SK-N-SH treated with all-trans-retinoic acid at 6 μM for 48 hours (cell line): Measurements from ENCODE around the gene ABITRAM.
A peak's percentile ranks its signal among the peaks of the same experiment; 100 is the strongest.
"Not testable (repeated sequence)": the region's sequence is repeated elsewhere in the genome, so short reads cannot be mapped to it uniquely, and the experiment has no call there.

Source experiments
- ATAC-seq: fragments of 200-7000 bp; cut with Tn5 transposase; 3 replicates; pipeline ENCODE4 v1.9.1; 2020; ENCODE audit warnings: mild to moderate bottlenecking, moderate library complexity
- ARNTL ChIP-seq: fragments of 450-650 bp; formaldehyde crosslinking; IDR thresholded peaks from 2 replicates; pipeline ENCODE4 v1.5.0; 2020; ENCODE audit warnings: low read depth, mild to moderate bottlenecking, moderate library complexity, borderline replicate concordance
- BACH2 ChIP-seq: fragments of 250-450 bp; sonication (Bioruptor Pico); IDR thresholded peaks from 2 replicates; pipeline ENCODE4 v1.9.0; 2021; ENCODE audit warnings: mild to moderate bottlenecking, borderline replicate concordance
- ESRRG ChIP-seq: fragments of 250-450 bp; sonication (Bioruptor Pico); IDR thresholded peaks from 2 replicates; pipeline ENCODE4 v1.6.1; 2021; ENCODE audit warnings: mild to moderate bottlenecking
- ISL1 ChIP-seq: fragments of 250-450 bp; sonication (Bioruptor Pico); IDR thresholded peaks from 2 replicates; pipeline ENCODE4 v2.1.2; 2022; ENCODE audit warnings: mild to moderate bottlenecking, moderate library complexity
- OSR1 ChIP-seq: fragments of 250-450 bp; sonication (Bioruptor Pico); IDR thresholded peaks from 2 replicates; pipeline ENCODE4 v1.8.0; 2022; ENCODE audit warnings: moderate library complexity, mild to moderate bottlenecking, inconsistent platforms
- PPARA ChIP-seq: fragments of 250-450 bp; sonication (Bioruptor Pico); IDR thresholded peaks from 2 replicates; pipeline ENCODE4 v1.5.0; 2020; ENCODE audit warnings: mild to moderate bottlenecking, borderline replicate concordance
- RARB ChIP-seq: fragments of 250-450 bp; sonication (Bioruptor Pico); IDR thresholded peaks from 2 replicates; pipeline ENCODE4 v1.8.0; 2021; ENCODE audit warnings: mild to moderate bottlenecking, moderate library complexity
- SNAI2 ChIP-seq: fragments of 250-450 bp; sonication (Bioruptor Pico); IDR thresholded peaks from 2 replicates; pipeline ENCODE4 v1.5.0; 2020; ENCODE audit warnings: mild to moderate bottlenecking, moderate library complexity
- TCF4 ChIP-seq: fragments of 250-450 bp; sonication (Bioruptor Pico); IDR thresholded peaks from 2 replicates; pipeline ENCODE4 v1.8.0; 2021; ENCODE audit warnings: mild to moderate bottlenecking, moderate library complexity, borderline replicate concordance
- TOX ChIP-seq: fragments of 250-450 bp; sonication (Bioruptor Pico); IDR thresholded peaks from 2 replicates; pipeline ENCODE4 v1.8.0; 2021; ENCODE audit warnings: mild to moderate bottlenecking, moderate library complexity, borderline replicate concordance
- ZC3H10 ChIP-seq: fragments of 250-450 bp; sonication (Bioruptor Pico); IDR thresholded peaks from 2 replicates; pipeline ENCODE4 v1.5.1; 2021; ENCODE audit warnings: mild to moderate bottlenecking, moderate library complexity
- ZFP3 ChIP-seq: fragments of 250-450 bp; sonication (Bioruptor Pico); IDR thresholded peaks from 2 replicates; pipeline ENCODE4 v1.5.0; 2020; ENCODE audit warnings: mild to moderate bottlenecking, moderate library complexity
- ZFP30 ChIP-seq: fragments of 450-650 bp; formaldehyde crosslinking; IDR thresholded peaks from 2 replicates; pipeline ENCODE4 v1.5.0; 2022; ENCODE audit warnings: mild to moderate bottlenecking, moderate library complexity
- ZNF565 ChIP-seq: fragments of 450-650 bp; formaldehyde crosslinking; conservative IDR thresholded peaks from 2 replicates; pipeline ENCODE4 v1.5.0; 2020; ENCODE audit warnings: low read depth, mild to moderate bottlenecking, moderate library complexity
- ZNF70 ChIP-seq: fragments of 450-650 bp; formaldehyde crosslinking; IDR thresholded peaks from 2 replicates; pipeline ENCODE4 v1.5.0; 2020; ENCODE audit warnings: mild to moderate bottlenecking, moderate library complexity
- ZNF8 ChIP-seq: fragments of 450-650 bp; formaldehyde crosslinking; IDR thresholded peaks from 2 replicates; pipeline ENCODE4 v1.5.0; 2020; ENCODE audit warnings: mild to moderate bottlenecking, moderate library complexity
- TF ChIP-seq, protein P1 (sequence below): fragments of 250-450 bp; sonication (Bioruptor Pico); IDR thresholded peaks from 2 replicates; pipeline ENCODE4 v1.8.0; 2021; ENCODE audit warnings: low read depth, mild to moderate bottlenecking, moderate library complexity, borderline replicate concordance
- TF ChIP-seq, protein P2 (sequence below): fragments of 250-450 bp; sonication (Bioruptor Pico); IDR thresholded peaks from 2 replicates; pipeline ENCODE4 v1.5.0; 2020; ENCODE audit warnings: mild to moderate bottlenecking, moderate library complexity
- TF ChIP-seq, protein P3 (sequence below): fragments of 250-450 bp; sonication (Bioruptor Pico); IDR thresholded peaks from 2 replicates; pipeline ENCODE4 v1.5.1; 2021; ENCODE audit warnings: mild to moderate bottlenecking, moderate library complexity
- TF ChIP-seq, protein P4 (sequence below): fragments of 250-450 bp; sonication (Bioruptor Pico); IDR thresholded peaks from 2 replicates; pipeline ENCODE4 v1.5.1; 2020; ENCODE audit warnings: low read depth, mild to moderate bottlenecking, moderate library complexity

The ABITRAM gene

DNA sequence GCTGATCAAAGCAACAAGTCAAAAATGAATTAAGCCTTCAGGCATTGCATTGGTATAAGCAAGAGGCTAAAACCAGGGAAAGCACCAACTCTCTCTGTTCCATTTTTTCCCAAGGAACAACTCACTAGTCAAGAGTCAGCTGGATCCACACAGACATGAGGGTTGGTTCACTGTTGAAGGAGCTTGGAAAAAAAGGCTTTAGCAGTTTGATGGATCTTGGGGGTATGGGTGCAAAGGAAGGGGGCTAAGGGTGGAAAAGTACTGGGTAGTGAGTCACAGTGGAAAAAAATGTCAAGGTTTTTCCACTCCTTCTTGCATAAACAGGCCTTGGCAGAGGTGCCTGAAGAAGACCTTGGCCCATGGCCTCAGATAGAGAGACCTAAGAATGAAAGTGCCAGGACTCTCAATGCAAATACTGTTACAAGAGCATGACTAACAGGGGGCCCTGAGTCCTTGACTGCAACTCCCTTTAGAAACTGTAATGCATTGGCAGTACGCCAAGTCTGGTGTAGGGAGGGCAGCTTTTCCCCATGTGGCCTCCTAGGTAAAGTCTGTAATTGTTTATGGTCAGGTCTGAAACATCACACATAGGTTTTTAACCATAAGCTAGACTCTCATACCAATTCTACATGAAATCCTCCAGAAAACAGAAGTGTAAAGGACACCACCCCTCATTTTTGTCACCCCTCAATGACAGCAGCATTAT lies 48.4 kb upstream of the ABITRAM start:
- no peak for TF ChIP-seq PPARA
- no peak for TF ChIP-seq ZNF8
- TF ChIP-seq ZFP30 (CRISPR knock-in tag), result no peak
- no peak for TF ChIP-seq SNAI2 (CRISPR knock-in tag)
- TF ChIP-seq ZC3H10 (CRISPR knock-in tag), result no peak
- no peak for TF ChIP-seq ISL1 (CRISPR knock-in tag)
- TF ChIP-seq, protein P1, sequence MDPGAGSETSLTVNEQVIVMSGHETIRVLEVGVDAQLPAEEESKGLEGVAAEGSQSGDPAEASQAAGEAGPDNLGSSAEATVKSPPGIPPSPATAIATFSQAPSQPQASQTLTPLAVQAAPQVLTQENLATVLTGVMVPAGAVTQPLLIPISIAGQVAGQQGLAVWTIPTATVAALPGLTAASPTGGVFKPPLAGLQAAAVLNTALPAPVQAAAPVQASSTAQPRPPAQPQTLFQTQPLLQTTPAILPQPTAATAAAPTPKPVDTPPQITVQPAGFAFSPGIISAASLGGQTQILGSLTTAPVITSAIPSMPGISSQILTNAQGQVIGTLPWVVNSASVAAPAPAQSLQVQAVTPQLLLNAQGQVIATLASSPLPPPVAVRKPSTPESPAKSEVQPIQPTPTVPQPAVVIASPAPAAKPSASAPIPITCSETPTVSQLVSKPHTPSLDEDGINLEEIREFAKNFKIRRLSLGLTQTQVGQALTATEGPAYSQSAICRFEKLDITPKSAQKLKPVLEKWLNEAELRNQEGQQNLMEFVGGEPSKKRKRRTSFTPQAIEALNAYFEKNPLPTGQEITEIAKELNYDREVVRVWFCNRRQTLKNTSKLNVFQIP, result no peak
- TF ChIP-seq ZFP3 (CRISPR knock-in tag), result no peak
- ATAC-seq, result peak; percentile 48; the same call in 2 of the 3 replicates

DNA sequence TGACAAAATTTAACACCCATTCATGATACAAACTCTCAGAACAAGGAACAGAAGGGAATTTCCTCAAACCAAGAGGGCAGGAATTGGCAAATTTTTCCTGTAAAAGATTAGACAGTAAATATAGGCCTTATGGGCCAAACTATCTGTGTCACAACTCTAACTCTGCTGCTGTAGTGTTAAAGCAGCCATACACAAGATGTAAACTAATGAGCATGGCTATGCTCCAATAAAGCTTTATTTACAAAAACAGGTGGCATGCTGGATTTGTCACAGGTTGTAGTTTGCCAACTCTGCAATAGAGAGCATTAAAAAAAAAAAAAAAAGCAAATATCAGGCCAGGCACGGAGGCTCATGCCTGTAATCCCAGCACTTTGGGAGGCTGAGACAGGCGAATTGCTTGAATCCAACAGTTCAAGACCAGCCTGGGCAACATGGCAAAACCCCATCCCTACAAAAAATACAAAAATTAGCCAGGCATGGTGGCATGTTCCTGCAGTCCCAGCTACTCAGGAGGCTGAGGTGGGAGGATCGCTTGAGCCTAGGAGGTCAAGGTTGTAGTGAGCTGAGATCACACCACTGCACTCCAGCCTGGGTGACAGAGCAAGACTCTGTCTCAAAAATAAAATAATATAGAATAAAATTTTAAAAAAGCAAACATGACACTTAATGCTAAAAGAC lies 47.5 kb upstream of the ABITRAM start:
- ATAC-seq, result not testable (repeated sequence)

DNA sequence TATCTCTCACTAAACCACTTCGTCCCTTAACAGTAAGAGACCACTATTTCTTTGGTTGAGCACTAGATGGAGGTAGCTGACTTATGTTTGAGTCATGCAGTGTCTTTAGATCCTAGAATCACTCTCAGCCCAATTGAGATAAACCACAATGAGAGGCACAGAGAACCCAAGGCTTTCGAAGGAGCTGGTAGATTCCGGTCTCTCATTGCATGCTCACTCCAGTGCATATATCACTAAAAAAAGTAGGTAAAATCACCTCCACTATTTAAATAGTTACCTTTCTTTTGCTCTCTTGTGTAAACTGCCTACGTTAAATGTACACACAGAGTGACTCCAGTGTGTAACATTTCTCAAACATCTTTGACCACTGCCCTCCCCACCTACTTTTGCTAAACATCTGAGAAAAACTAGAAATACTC lies 44.5 kb upstream of the ABITRAM start:
- TF ChIP-seq, protein P2, sequence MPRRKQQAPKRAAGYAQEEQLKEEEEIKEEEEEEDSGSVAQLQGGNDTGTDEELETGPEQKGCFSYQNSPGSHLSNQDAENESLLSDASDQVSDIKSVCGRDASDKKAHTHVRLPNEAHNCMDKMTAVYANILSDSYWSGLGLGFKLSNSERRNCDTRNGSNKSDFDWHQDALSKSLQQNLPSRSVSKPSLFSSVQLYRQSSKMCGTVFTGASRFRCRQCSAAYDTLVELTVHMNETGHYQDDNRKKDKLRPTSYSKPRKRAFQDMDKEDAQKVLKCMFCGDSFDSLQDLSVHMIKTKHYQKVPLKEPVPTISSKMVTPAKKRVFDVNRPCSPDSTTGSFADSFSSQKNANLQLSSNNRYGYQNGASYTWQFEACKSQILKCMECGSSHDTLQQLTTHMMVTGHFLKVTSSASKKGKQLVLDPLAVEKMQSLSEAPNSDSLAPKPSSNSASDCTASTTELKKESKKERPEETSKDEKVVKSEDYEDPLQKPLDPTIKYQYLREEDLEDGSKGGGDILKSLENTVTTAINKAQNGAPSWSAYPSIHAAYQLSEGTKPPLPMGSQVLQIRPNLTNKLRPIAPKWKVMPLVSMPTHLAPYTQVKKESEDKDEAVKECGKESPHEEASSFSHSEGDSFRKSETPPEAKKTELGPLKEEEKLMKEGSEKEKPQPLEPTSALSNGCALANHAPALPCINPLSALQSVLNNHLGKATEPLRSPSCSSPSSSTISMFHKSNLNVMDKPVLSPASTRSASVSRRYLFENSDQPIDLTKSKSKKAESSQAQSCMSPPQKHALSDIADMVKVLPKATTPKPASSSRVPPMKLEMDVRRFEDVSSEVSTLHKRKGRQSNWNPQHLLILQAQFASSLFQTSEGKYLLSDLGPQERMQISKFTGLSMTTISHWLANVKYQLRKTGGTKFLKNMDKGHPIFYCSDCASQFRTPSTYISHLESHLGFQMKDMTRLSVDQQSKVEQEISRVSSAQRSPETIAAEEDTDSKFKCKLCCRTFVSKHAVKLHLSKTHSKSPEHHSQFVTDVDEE, result no peak
- no peak for TF ChIP-seq RARB
- TF ChIP-seq ZC3H10 (CRISPR knock-in tag), result no peak
- TF ChIP-seq PPARA, result no peak
- TF ChIP-seq ESRRG (CRISPR knock-in tag), result no peak
- no peak for TF ChIP-seq ZNF8
- TF ChIP-seq ZNF565 (CRISPR knock-in tag), result no peak
- TF ChIP-seq ZFP30 (CRISPR knock-in tag), result no peak
- no peak for TF ChIP-seq TOX
- TF ChIP-seq, protein P1, result no peak
- TF ChIP-seq ZNF70 (CRISPR knock-in tag), result no peak
- TF ChIP-seq ISL1 (CRISPR knock-in tag), result no peak
- no peak for TF ChIP-seq BACH2
- TF ChIP-seq, protein P3, sequence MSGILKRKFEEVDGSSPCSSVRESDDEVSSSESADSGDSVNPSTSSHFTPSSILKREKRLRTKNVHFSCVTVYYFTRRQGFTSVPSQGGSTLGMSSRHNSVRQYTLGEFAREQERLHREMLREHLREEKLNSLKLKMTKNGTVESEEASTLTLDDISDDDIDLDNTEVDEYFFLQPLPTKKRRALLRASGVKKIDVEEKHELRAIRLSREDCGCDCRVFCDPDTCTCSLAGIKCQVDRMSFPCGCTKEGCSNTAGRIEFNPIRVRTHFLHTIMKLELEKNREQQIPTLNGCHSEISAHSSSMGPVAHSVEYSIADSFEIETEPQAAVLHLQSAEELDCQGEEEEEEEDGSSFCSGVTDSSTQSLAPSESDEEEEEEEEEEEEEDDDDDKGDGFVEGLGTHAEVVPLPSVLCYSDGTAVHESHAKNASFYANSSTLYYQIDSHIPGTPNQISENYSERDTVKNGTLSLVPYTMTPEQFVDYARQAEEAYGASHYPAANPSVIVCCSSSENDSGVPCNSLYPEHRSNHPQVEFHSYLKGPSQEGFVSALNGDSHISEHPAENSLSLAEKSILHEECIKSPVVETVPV (CRISPR knock-in tag), result no peak
- TF ChIP-seq TCF4 (CRISPR knock-in tag), result no peak
- TF ChIP-seq OSR1 (CRISPR knock-in tag), result no peak
- TF ChIP-seq, protein P4, sequence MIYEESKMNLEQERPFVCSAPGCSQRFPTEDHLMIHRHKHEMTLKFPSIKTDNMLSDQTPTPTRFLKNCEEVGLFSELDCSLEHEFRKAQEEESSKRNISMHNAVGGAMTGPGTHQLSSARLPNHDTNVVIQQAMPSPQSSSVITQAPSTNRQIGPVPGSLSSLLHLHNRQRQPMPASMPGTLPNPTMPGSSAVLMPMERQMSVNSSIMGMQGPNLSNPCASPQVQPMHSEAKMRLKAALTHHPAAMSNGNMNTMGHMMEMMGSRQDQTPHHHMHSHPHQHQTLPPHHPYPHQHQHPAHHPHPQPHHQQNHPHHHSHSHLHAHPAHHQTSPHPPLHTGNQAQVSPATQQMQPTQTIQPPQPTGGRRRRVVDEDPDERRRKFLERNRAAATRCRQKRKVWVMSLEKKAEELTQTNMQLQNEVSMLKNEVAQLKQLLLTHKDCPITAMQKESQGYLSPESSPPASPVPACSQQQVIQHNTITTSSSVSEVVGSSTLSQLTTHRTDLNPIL (CRISPR knock-in tag), result no peak
- TF ChIP-seq ARNTL (CRISPR knock-in tag), result no peak
- TF ChIP-seq ZFP3 (CRISPR knock-in tag), result no peak
- no peak for TF ChIP-seq SNAI2 (CRISPR knock-in tag)
- peak; percentile 73 for ATAC-seq
